H1 (cell line): ENCODE data around the gene GUCY2D. TPM values are rescaled to one million over a fixed set of nuclear protein-coding genes. Genes with fewer than 3 reads are reported as not detected.
A peak's percentile ranks its signal among the peaks of the same experiment; 100 is the strongest.

Experiments
- BACH1 ChIP-seq: IDR thresholded peaks from 2 replicates; pipeline ENCODE4 v1.6.1; 2012; ENCODE audit warnings: low read length, improper control_type of control experiment
- JUND ChIP-seq: IDR thresholded peaks from 2 replicates; pipeline ENCODE4 v1.6.1; 2011; ENCODE audit warnings: mild to moderate bottlenecking, improper control_type of control experiment, low read length
- MAX ChIP-seq: IDR thresholded peaks from 2 replicates; pipeline ENCODE4 v1.6.1; 2012; ENCODE audit warnings: inconsistent platforms
- NANOG ChIP-seq: IDR thresholded peaks from 2 replicates; pipeline ENCODE4 v1.6.1; 2011; ENCODE audit warnings: low read length, low read depth, mild to moderate bottlenecking, inconsistent platforms; ENCODE audit not compliant: insufficient read depth, poor library complexity, severe bottlenecking
- PHF8 ChIP-seq: fragments of 200-600 bp; sonication (generic); conservative IDR thresholded peaks from 2 replicates; pipeline ENCODE4 v1.7.1; 2012; ENCODE audit warnings: low read depth, mild to moderate bottlenecking, inconsistent platforms, low read length, moderate library complexity
- POLR2A ChIP-seq, 2 experiments: IDR thresholded peaks; 1 replicate in 1 of 2; 2 replicates in 1 of 2; pipeline ENCODE4 v1.6.1; 2011; ENCODE audit warnings: low read depth in 2 of 2, low read length in 2 of 2, mild to moderate bottlenecking in 2 of 2; ENCODE audit errors: control extremely low read depth in 1 of 2
- RAD21 ChIP-seq, 2 experiments: IDR thresholded peaks in 1 of 2; conservative IDR thresholded peaks in 1 of 2; 2 replicates each; pipeline ENCODE4 v1.6.1; 2011; ENCODE audit warnings: low read depth in 2 of 2, low read length in 2 of 2, improper control_type of control experiment in 1 of 2, inconsistent platforms in 1 of 2, mild to moderate bottlenecking in 1 of 2, moderate library complexity in 1 of 2
- SP4 ChIP-seq: IDR thresholded peaks from 2 replicates; pipeline ENCODE4 v1.6.1; 2012; ENCODE audit warnings: low read length, inconsistent platforms
- SUZ12 ChIP-seq: fragments of 200-600 bp; sonication (generic); IDR thresholded peaks from 2 replicates; pipeline ENCODE4 v1.6.1; 2012; ENCODE audit warnings: mild to moderate bottlenecking, inconsistent platforms, low read length, moderate library complexity, mixed read lengths
- TBP ChIP-seq: IDR thresholded peaks from 2 replicates; pipeline ENCODE4 v1.6.1; 2011; ENCODE audit warnings: low read depth, low read length, improper control_type of control experiment
- TEAD4 ChIP-seq: IDR thresholded peaks from 2 replicates; pipeline ENCODE4 v1.6.1; 2012; ENCODE audit warnings: low read depth, low read length, inconsistent platforms, mixed read lengths
- YY1 ChIP-seq: IDR thresholded peaks from 2 replicates; pipeline ENCODE4 v1.6.1; 2011; ENCODE audit warnings: low read depth, mild to moderate bottlenecking, low read length
- polyA plus RNA-seq, 7 experiments: library from polyadenylated mRNA; depleted of rRNA in 3 of 7; stranded (reverse) in 5 of 7; unstranded in 2 of 7; fragments of >200 nt in 5 of 7; fragments of 200-250 nt in 2 of 7; gene quantifications; 1 replicate in 5 of 7; 2 replicates in 1 of 7; 4 replicates in 1 of 7; pipeline versions ENCODE4 v1.2.1 to v1.2.3, GENCODE V29; 2011 to 2013; ENCODE audit warnings: missing spikeins in 2 of 7, mixed read lengths in 2 of 7
- total RNA-seq: library from RNA; stranded (reverse); fragmentation: NEBNext Ultra II Directional; extraction: Animal tissue kit (Norgen Biotek cat#: 25700); gene quantifications from 2 replicates; pipeline ENCODE4 v1.2.1, GENCODE V29; 2021
- TF ChIP-seq, protein P1 (sequence below), 3 experiments: IDR thresholded peaks; 1 replicate in 2 of 3; 2 replicates in 1 of 3; pipeline versions ENCODE4 v1.5.1 to v1.6.1; 2011; ENCODE audit warnings: low read length in 3 of 3, mild to moderate bottlenecking in 3 of 3, inconsistent platforms in 2 of 3, low read depth in 1 of 3, moderate library complexity in 1 of 3; ENCODE audit not compliant: insufficient read depth in 1 of 3; ENCODE audit errors: control extremely low read depth in 1 of 3

Gene GUCY2D
- total and polyA plus RNA-seq, 2 of the 8 experiments (the other 6 are each of a cell fraction or from before 2014, with no cell fraction given) = 0.20 to 0.48 TPM

GRCh38 chr17:7989781-7990655, 12.4 kb upstream of the GUCY2D start (continued):
- TF ChIP-seq, protein P1, sequence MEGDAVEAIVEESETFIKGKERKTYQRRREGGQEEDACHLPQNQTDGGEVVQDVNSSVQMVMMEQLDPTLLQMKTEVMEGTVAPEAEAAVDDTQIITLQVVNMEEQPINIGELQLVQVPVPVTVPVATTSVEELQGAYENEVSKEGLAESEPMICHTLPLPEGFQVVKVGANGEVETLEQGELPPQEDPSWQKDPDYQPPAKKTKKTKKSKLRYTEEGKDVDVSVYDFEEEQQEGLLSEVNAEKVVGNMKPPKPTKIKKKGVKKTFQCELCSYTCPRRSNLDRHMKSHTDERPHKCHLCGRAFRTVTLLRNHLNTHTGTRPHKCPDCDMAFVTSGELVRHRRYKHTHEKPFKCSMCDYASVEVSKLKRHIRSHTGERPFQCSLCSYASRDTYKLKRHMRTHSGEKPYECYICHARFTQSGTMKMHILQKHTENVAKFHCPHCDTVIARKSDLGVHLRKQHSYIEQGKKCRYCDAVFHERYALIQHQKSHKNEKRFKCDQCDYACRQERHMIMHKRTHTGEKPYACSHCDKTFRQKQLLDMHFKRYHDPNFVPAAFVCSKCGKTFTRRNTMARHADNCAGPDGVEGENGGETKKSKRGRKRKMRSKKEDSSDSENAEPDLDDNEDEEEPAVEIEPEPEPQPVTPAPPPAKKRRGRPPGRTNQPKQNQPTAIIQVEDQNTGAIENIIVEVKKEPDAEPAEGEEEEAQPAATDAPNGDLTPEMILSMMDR (IDR thresholded peaks at IDR 0.05; ENCODE audit: control extremely low read depth in 1 of 3, insufficient read depth in 1 of 3, low read depth in 1 of 3, low read length in 3 of 3) = peak; percentile 93 to 97 (median 97)
- TF ChIP-seq BACH1 = peak; percentile 31; the same call in 1 of the 2 replicates
- peak in 1 of 2 experiments; percentile 32; a peak in 1 of 3 replicates for TF ChIP-seq POLR2A (IDR thresholded peaks at IDR 0.05; ENCODE audit: control extremely low read depth in 1 of 2, low read depth in 2 of 2, low read length in 2 of 2)
- TF ChIP-seq JUND = no peak
- TF ChIP-seq SUZ12 = no peak
- peak; percentile 44; the same call in 1 of the 2 replicates for TF ChIP-seq YY1
- TF ChIP-seq MAX = peak; percentile 88
- peak; percentile 47; the same call in 1 of the 2 replicates for TF ChIP-seq TBP
- peak; percentile 62 to 77 for TF ChIP-seq RAD21 (IDR thresholded peaks at IDR 0.05 in 1 of 2, conservative IDR thresholded peaks at IDR 0.05 in 1 of 2; ENCODE audit: low read depth in 2 of 2, low read length in 2 of 2)
- TF ChIP-seq NANOG = no peak
- TF ChIP-seq TEAD4 = no peak
- peak; percentile 60 for TF ChIP-seq PHF8
- TF ChIP-seq SP4 = peak; percentile 60; the same call in 1 of the 2 replicates
